ENCODE data around the gene CALHM1.

GRCh38 chr10:103491729-103492364 lies 33.1 kb upstream of the CALHM1 start:
- TF ChIP-seq ARNT (IDR thresholded peaks at IDR 0.05) (no peak), ZNF384 (IDR thresholded peaks at IDR 0.05) (no peak), PKNOX1 (IDR thresholded peaks at IDR 0.05) (no peak), FOXA1 (IDR thresholded peaks at IDR 0.05) (no peak), BHLHE40 (IDR thresholded peaks at IDR 0.05; ENCODE audit: borderline replicate concordance) (no peak), ELF4 (IDR thresholded peaks at IDR 0.05) (no peak)
